HCT116 (cell line): ENCODE results near the gene ICAM4. TPM values are rescaled to one million over a fixed set of nuclear protein-coding genes. Genes with fewer than 3 reads are reported as not detected.

Source experiments
- ATAC-seq: fragments of 200-7000 bp; cut with Tn5 transposase; 2 replicates; pipeline ENCODE4 v1.9.1; 2020; ENCODE audit warnings: mild to moderate bottlenecking, moderate library complexity
- BruUV-seq: library from RNA; stranded (reverse); fragments of 400-500 nt; replicated peaks from 2 replicates; lab custom pipeline; 2021; lab: Mats Ljungman, UMichigan
- CTCF ChIA-PET: fragments of 300-600 bp; sonication (Branson Sonifier 250); formaldehyde crosslinking; loops from one replicate; lab custom pipeline; 2021; ENCODE audit warnings: antibody characterized with exemption; lab: Charles Lee
- POLR2A ChIA-PET: fragments of 300-600, 350-600 bp; sonication (Branson Sonifier 250); formaldehyde crosslinking; loops from one replicate; lab custom pipeline; 2021; ENCODE audit warnings: antibody characterized with exemption; lab: Charles Lee
- RAD21 ChIA-PET, 2 experiments: fragments of 300-600 bp; sonication (Branson Sonifier 250); formaldehyde crosslinking; loops; one replicate each; lab custom pipeline; 2023; ENCODE audit warnings: low total read pairs in 2 of 2; ENCODE audit not compliant: uncharacterized antibody in 2 of 2, unreplicated experiment in 2 of 2, low non-redundant PET in 1 of 2; lab: Charles Lee
- DNase-seq: peaks from one replicate; pipeline ENCODE4 v3.0.0-alpha.2; 2010; ENCODE audit warnings: low read depth, low spot score
- H2AFZ ChIP-seq: fragments of 200-600 bp; shearing (Covaris generic), sonication (generic); 2 replicates; pipeline ENCODE4 v1.6.1; 2017; ENCODE audit warnings: low read depth, mixed run types, mixed read lengths, antibody characterized with exemption, low read length; ENCODE audit not compliant: poor library complexity, severe bottlenecking
- H3K27ac ChIP-seq: 2 replicates; pipeline ENCODE4 v1.5.1; 2012; ENCODE audit warnings: low read depth, low read length
- H3K27me3 ChIP-seq: fragments of 200-600 bp; sonication (generic); 2 replicates; pipeline ENCODE4 v1.6.1; 2016; ENCODE audit warnings: mixed run types, low read length, mixed read lengths; ENCODE audit not compliant: insufficient read depth
- H3K36me3 ChIP-seq, 2 experiments: fragments of 200-500 bp in 1 of 2; fragments of 200-600 bp in 1 of 2; sonication (Bioruptor generic) in 1 of 2; sonication (generic) in 1 of 2; 2 replicates each; pipeline versions ENCODE4 v1.5.1 to v1.6.1; 2014 to 2016; ENCODE audit warnings: low read length in 2 of 2, inconsistent platforms in 1 of 2, mixed read lengths in 1 of 2, mixed run types in 1 of 2; ENCODE audit not compliant: insufficient read depth in 2 of 2, control insufficient read depth in 1 of 2
- H3K4me1 ChIP-seq, 2 experiments: fragments of 200-600 bp in 1 of 2; sonication (generic) in 1 of 2; 2 replicates each; pipeline versions ENCODE4 v1.5.1 to v1.6.1; 2012 to 2017; ENCODE audit warnings: low read length in 2 of 2, inconsistent platforms in 1 of 2, mild to moderate bottlenecking in 1 of 2, mixed read lengths in 1 of 2, mixed run types in 1 of 2, moderate library complexity in 1 of 2; ENCODE audit not compliant: insufficient read depth in 2 of 2, control insufficient read depth in 1 of 2
- H3K4me2 ChIP-seq: fragments of 200-600 bp; sonication (generic); 2 replicates; pipeline ENCODE4 v1.6.1; 2017; ENCODE audit warnings: mixed run types, low read length, mixed read lengths
- H3K4me3 ChIP-seq, 2 experiments: fragments of 200-600 bp in 1 of 2; sonication (generic) in 1 of 2; replicated peaks in 1 of 2; 2 replicates each; pipeline ENCODE4 v1.5.1; 2011 to 2016; ENCODE audit warnings: low read length in 2 of 2, control low read depth in 1 of 2, low read depth in 1 of 2, mild to moderate bottlenecking in 1 of 2, mixed read lengths in 1 of 2, mixed run types in 1 of 2
- H3K79me2 ChIP-seq: fragments of 200-600 bp; sonication (generic); 2 replicates; pipeline ENCODE4 v1.6.1; 2017; ENCODE audit warnings: mild to moderate bottlenecking, mixed run types, low read length, moderate library complexity, mixed read lengths; ENCODE audit not compliant: insufficient read depth
- H3K9ac ChIP-seq: fragments of 200-600 bp; sonication (generic); 2 replicates; pipeline ENCODE4 v1.6.1; 2016; ENCODE audit warnings: low read length, mixed read lengths
- H3K9me2 ChIP-seq: fragments of 200-600 bp; sonication (generic), shearing (Covaris generic); 2 replicates; pipeline ENCODE4 v1.6.1; 2017; ENCODE audit warnings: mixed run types, mild to moderate bottlenecking, moderate library complexity; ENCODE audit not compliant: insufficient read depth
- H3K9me3 ChIP-seq, 2 experiments: fragments of 200-500 bp in 1 of 2; fragments of 200-600 bp in 1 of 2; sonication (Bioruptor generic) in 1 of 2; sonication (generic) in 1 of 2; 2 replicates each; pipeline ENCODE4 v1.6.1; 2014 to 2017; ENCODE audit warnings: low read length in 2 of 2, mixed read lengths in 2 of 2, inconsistent platforms in 1 of 2, low read depth in 1 of 2, mild to moderate bottlenecking in 1 of 2, mixed run types in 1 of 2, moderate library complexity in 1 of 2; ENCODE audit not compliant: control insufficient read depth in 1 of 2, insufficient read depth in 1 of 2
- H4K20me1 ChIP-seq: fragments of 200-600 bp; sonication (generic), shearing (Covaris generic); 2 replicates; pipeline ENCODE4 v1.6.1; 2017; ENCODE audit warnings: mixed run types, mild to moderate bottlenecking, moderate library complexity; ENCODE audit not compliant: insufficient read depth
- CBX3 ChIP-seq: IDR thresholded peaks from 2 replicates; pipeline ENCODE4 v1.6.1; 2012; ENCODE audit warnings: low read depth
- CEBPB ChIP-seq: IDR thresholded peaks from 2 replicates; pipeline ENCODE4 v1.6.1; 2012; ENCODE audit warnings: low read depth
- EGR1 ChIP-seq: IDR thresholded peaks from 2 replicates; pipeline ENCODE4 v1.6.1; 2012; ENCODE audit warnings: low read depth
- ELF1 ChIP-seq: IDR thresholded peaks from 2 replicates; pipeline ENCODE4 v1.6.1; 2012; ENCODE audit warnings: low read depth, borderline replicate concordance
- EZH2 ChIP-seq: fragments of 200-600 bp; sonication (generic); IDR thresholded peaks from 2 replicates; pipeline ENCODE4 v1.6.1; 2017; ENCODE audit warnings: antibody characterized with exemption, mixed run types
- EZH2phosphoT487 ChIP-seq: fragments of 200-600 bp; IDR thresholded peaks from 2 replicates; pipeline ENCODE4 v1.6.1; 2018; ENCODE audit warnings: antibody characterized with exemption, borderline replicate concordance
- FOSL1 ChIP-seq: IDR thresholded peaks from 2 replicates; pipeline ENCODE4 v1.6.1; 2012; ENCODE audit warnings: low read depth
- JUND ChIP-seq: IDR thresholded peaks from 2 replicates; pipeline ENCODE4 v1.6.1; 2012
- POLR2A ChIP-seq: IDR thresholded peaks from 2 replicates; pipeline ENCODE4 v1.7.0; 2011; ENCODE audit warnings: borderline replicate concordance; ENCODE audit not compliant: insufficient read depth, insufficient read length; ENCODE audit errors: extremely low read depth
- POLR2AphosphoS5 ChIP-seq: IDR thresholded peaks from 2 replicates; pipeline ENCODE4 v1.6.1; 2011; ENCODE audit warnings: mild to moderate bottlenecking, low read depth, low read length, moderate library complexity
- RAD21 ChIP-seq: IDR thresholded peaks from 2 replicates; pipeline ENCODE4 v1.6.1; 2012; ENCODE audit warnings: low read depth, mild to moderate bottlenecking
- SP1 ChIP-seq: IDR thresholded peaks from 2 replicates; pipeline ENCODE4 v1.6.1; 2012; ENCODE audit warnings: low read depth
- TCF7L2 ChIP-seq: IDR thresholded peaks from 2 replicates; pipeline ENCODE4 v1.7.0; 2011; ENCODE audit warnings: borderline replicate concordance, inconsistent platforms; ENCODE audit not compliant: insufficient read depth, insufficient read length; ENCODE audit errors: extremely low read depth
- YY1 ChIP-seq: IDR thresholded peaks from 2 replicates; pipeline ENCODE4 v1.6.1; 2011; ENCODE audit warnings: low read length, low read depth, moderate library complexity, mild to moderate bottlenecking; ENCODE audit not compliant: insufficient replicate concordance; ENCODE audit errors: extremely low read depth
- ZBTB33 ChIP-seq: IDR thresholded peaks from 2 replicates; pipeline ENCODE4 v1.6.1; 2011; ENCODE audit warnings: mild to moderate bottlenecking, low read length, moderate library complexity; ENCODE audit not compliant: insufficient replicate concordance; ENCODE audit errors: extremely low read depth
- ZFX ChIP-seq: fragments of 450-650 bp; IDR thresholded peaks from 2 replicates; pipeline ENCODE4 v1.6.1; 2017
- intact Hi-C: fragments of 100-400 bp; cut with micrococcal nuclease; formaldehyde crosslinking; loops from 2 replicates; pipeline ENCODE4 v1.10.0; 2022
- total RNA-seq: library from RNA; stranded (reverse); gene quantifications from one replicate; pipeline ENCODE4 v1.2.1, GENCODE V29; 2021; ENCODE audit not compliant: unreplicated experiment
- TF ChIP-seq, protein P1 (sequence below): IDR thresholded peaks from 2 replicates; pipeline ENCODE4 v1.6.1; 2012
- TF ChIP-seq, protein P2 (sequence below): IDR thresholded peaks from 2 replicates; pipeline ENCODE4 v1.6.1; 2012; ENCODE audit warnings: low read depth
- TF ChIP-seq, protein P3 (sequence below): IDR thresholded peaks from 2 replicates; pipeline ENCODE4 v1.6.1; 2012
- TF ChIP-seq, protein P4 (sequence below), 3 experiments: fragments of 200-600 bp in 1 of 3; sonication (generic) in 1 of 3; IDR thresholded peaks in 2 of 3; conservative IDR thresholded peaks in 1 of 3; 2 replicates each; pipeline ENCODE4 v1.5.1; 2012 to 2017; ENCODE audit warnings: low read depth in 2 of 3, low read length in 2 of 3, antibody characterized with exemption in 1 of 3, borderline replicate concordance in 1 of 3, control low read depth in 1 of 3, mild to moderate bottlenecking in 1 of 3, mixed read lengths in 1 of 3, mixed run types in 1 of 3, moderate library complexity in 1 of 3; ENCODE audit not compliant: insufficient read depth in 1 of 3

The ICAM4 gene
- total RNA-seq, 1 experiment from 2014 or later: not detected

- Histone ChIP-seq H3K9me2 (no peaks in the 10 kb centered on the region), H3K9me3 (no peaks in the 10 kb centered on the region), H3K4me1 (peaks cover 21 to 39% of the 10 kb centered on the region in 2 experiments), H3K4me2 (no peak overlapping the region), H3K79me2 (peaks cover 28% of the 10 kb centered on the region), H4K20me1 (no peaks in the 10 kb centered on the region; the same call in 1 of the 2 replicates), H3K27me3 (no peaks in the 10 kb centered on the region), H3K9ac (no peak overlapping the region), H3K27ac (no peak overlapping the region), H2AFZ (no peak overlapping the region), H3K4me3 (no peak overlapping the region), H3K36me3 (peaks cover 19 to 28% of the 10 kb centered on the region in 2 experiments)
- DNase-seq: no peak
- ATAC-seq: no peak
- BruUV-seq: no TSS peak
- ChIA-PET CTCF (interaction anchor here (0.6 to 7.7 kb wide), 5 partner anchors 13 to 135 kb away, joined by 3 to 233 read pairs (median 4); no protein-coding TSS in a partner anchor), RAD21 (no interaction called here), POLR2A (no interaction called here)
- intact Hi-C loops: no loop called here
- TF ChIP-seq CEBPB: no peak
- no peak for TF ChIP-seq RAD21
- TF ChIP-seq, protein P1, sequence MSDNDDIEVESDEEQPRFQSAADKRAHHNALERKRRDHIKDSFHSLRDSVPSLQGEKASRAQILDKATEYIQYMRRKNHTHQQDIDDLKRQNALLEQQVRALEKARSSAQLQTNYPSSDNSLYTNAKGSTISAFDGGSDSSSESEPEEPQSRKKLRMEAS: no peak
- TF ChIP-seq, protein P2, sequence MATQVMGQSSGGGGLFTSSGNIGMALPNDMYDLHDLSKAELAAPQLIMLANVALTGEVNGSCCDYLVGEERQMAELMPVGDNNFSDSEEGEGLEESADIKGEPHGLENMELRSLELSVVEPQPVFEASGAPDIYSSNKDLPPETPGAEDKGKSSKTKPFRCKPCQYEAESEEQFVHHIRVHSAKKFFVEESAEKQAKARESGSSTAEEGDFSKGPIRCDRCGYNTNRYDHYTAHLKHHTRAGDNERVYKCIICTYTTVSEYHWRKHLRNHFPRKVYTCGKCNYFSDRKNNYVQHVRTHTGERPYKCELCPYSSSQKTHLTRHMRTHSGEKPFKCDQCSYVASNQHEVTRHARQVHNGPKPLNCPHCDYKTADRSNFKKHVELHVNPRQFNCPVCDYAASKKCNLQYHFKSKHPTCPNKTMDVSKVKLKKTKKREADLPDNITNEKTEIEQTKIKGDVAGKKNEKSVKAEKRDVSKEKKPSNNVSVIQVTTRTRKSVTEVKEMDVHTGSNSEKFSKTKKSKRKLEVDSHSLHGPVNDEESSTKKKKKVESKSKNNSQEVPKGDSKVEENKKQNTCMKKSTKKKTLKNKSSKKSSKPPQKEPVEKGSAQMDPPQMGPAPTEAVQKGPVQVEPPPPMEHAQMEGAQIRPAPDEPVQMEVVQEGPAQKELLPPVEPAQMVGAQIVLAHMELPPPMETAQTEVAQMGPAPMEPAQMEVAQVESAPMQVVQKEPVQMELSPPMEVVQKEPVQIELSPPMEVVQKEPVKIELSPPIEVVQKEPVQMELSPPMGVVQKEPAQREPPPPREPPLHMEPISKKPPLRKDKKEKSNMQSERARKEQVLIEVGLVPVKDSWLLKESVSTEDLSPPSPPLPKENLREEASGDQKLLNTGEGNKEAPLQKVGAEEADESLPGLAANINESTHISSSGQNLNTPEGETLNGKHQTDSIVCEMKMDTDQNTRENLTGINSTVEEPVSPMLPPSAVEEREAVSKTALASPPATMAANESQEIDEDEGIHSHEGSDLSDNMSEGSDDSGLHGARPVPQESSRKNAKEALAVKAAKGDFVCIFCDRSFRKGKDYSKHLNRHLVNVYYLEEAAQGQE: no peak
- TF ChIP-seq, protein P3, sequence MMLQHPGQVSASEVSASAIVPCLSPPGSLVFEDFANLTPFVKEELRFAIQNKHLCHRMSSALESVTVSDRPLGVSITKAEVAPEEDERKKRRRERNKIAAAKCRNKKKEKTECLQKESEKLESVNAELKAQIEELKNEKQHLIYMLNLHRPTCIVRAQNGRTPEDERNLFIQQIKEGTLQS: no peak
- TF ChIP-seq EGR1: no peak
- no peak for TF ChIP-seq POLR2AphosphoS5
- no peak for TF ChIP-seq ELF1
- no peak for TF ChIP-seq EZH2
- no peak for TF ChIP-seq ZBTB33
- TF ChIP-seq JUND: no peak
- no peak for TF ChIP-seq EZH2phosphoT487
- TF ChIP-seq TCF7L2: no peak
- TF ChIP-seq, protein P4, sequence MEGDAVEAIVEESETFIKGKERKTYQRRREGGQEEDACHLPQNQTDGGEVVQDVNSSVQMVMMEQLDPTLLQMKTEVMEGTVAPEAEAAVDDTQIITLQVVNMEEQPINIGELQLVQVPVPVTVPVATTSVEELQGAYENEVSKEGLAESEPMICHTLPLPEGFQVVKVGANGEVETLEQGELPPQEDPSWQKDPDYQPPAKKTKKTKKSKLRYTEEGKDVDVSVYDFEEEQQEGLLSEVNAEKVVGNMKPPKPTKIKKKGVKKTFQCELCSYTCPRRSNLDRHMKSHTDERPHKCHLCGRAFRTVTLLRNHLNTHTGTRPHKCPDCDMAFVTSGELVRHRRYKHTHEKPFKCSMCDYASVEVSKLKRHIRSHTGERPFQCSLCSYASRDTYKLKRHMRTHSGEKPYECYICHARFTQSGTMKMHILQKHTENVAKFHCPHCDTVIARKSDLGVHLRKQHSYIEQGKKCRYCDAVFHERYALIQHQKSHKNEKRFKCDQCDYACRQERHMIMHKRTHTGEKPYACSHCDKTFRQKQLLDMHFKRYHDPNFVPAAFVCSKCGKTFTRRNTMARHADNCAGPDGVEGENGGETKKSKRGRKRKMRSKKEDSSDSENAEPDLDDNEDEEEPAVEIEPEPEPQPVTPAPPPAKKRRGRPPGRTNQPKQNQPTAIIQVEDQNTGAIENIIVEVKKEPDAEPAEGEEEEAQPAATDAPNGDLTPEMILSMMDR (IDR thresholded peaks at IDR 0.05 in 2 of 3, conservative IDR thresholded peaks at IDR 0.05 in 1 of 3; ENCODE audit: borderline replicate concordance in 1 of 3, insufficient read depth in 1 of 3, low read depth in 2 of 3, low read length in 2 of 3): no peak
- no peak for TF ChIP-seq POLR2A
- TF ChIP-seq ZFX: no peak
- no peak for TF ChIP-seq FOSL1
- no peak for TF ChIP-seq YY1
- no peak for TF ChIP-seq CBX3
- no peak for TF ChIP-seq SP1
Measured at GRCh38 chr19:10256551-10256950, 30.2 kb upstream of the ICAM4 start.
